ENCODE results near the gene PRSS33.

Gene PRSS33

DNA sequence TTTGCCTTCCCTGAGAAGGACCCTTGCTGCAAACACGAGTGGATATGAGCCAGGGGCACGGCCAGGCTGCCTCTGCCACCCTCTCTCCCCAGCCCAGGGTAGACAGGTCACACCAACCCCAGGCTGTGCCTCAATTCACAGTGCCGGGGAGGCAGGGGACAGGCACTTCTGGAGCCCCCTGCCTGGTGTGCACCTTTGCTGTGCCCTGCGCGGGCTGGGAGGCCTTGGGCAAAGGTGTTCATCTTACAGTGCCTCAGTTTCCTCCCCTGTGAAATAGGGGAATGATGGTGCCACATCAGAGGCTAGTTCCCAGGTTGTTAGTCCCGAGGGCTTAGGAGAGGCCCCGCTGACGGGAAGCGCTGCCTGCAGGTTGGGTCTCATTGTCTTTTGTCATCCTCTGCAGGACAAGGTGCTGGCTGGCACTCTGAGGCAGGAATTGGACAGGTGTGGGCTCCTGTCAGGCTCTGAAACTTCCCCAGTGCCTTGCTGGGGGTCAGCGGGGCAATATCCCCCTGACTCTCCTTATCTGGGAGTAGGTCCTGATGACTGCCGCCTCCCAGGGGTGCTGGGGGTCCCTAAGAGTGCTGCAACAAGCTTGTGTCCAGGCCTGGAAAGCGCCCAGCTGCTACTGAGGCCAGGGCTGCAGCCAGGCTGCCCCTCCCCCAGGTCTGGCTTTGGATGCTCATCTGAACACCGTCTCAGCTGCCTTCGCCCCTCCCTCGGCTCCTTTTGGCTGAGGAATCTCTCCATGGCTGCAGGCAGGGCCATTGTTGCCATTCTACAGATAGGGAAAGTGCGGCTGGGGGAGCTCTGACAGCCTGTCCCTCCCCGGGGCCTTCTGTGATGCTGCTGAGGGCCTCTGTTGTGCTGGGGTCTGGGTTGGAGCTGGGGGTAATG lies 32.8 kb upstream of the PRSS33 start:
- Histone ChIP-seq H2BK120ac (ENCODE audit: insufficient read depth, low read length, poor library complexity) (no peak overlapping the region), H2AFZ (ENCODE audit: insufficient read depth, low read length, poor library complexity) (no peak overlapping the region), H3K9ac (ENCODE audit: low read length) (no peak overlapping the region), H3K27me3 (ENCODE audit: insufficient read depth, low read length) (no peaks in the 10 kb centered on the region), H4K91ac (ENCODE audit: low read depth, low read length) (no peak overlapping the region), H3K4me2 (ENCODE audit: low read length) (no peak overlapping the region), H3K4ac (ENCODE audit: low read depth, low read length) (no peak overlapping the region), H3K36me3 (ENCODE audit: control insufficient read depth in 1 of 2, insufficient read depth in 2 of 2, low read length in 2 of 2) (no peaks in the 10 kb centered on the region), H3K79me2 (ENCODE audit: control insufficient read depth, insufficient read depth, low read length, poor library complexity) (no peaks in the 10 kb centered on the region), H4K8ac (ENCODE audit: low read depth, low read length) (no peak overlapping the region), H3K14ac (ENCODE audit: low read length) (no peak overlapping the region), H3K27ac (ENCODE audit: low read depth, low read length) (no peak overlapping the region), H3K23ac (ENCODE audit: low read length) (no peak overlapping the region), H2BK5ac (ENCODE audit: low read depth, low read length, poor library complexity) (no peak overlapping the region), H3K18ac (ENCODE audit: low read length) (no peak overlapping the region), H2AK5ac (ENCODE audit: low read length) (no peak overlapping the region), H3K79me1 (ENCODE audit: low read length) (no peaks in the 10 kb centered on the region), H3K4me3 (ENCODE audit: low read depth, low read length) (no peak overlapping the region), H2BK12ac (ENCODE audit: low read length) (no peak overlapping the region), H4K12ac (ENCODE audit: low read depth, low read length) (no peak overlapping the region), H3K9me3 (ENCODE audit: insufficient read depth, low read depth, low read length) (peaks cover 2% of the 10 kb centered on the region), H3K4me1 (ENCODE audit: control insufficient read depth in 1 of 2, insufficient read depth in 2 of 2, low read length in 2 of 2) (peaks cover 4 to 7% of the 10 kb centered on the region in 2 experiments)
- no peak for DNase-seq
- no CpG with 5 or more reads among the region's 17 CpGs for WGBS (ENCODE audit: extremely low coverage, insufficient coverage, insufficient read length)

DNA sequence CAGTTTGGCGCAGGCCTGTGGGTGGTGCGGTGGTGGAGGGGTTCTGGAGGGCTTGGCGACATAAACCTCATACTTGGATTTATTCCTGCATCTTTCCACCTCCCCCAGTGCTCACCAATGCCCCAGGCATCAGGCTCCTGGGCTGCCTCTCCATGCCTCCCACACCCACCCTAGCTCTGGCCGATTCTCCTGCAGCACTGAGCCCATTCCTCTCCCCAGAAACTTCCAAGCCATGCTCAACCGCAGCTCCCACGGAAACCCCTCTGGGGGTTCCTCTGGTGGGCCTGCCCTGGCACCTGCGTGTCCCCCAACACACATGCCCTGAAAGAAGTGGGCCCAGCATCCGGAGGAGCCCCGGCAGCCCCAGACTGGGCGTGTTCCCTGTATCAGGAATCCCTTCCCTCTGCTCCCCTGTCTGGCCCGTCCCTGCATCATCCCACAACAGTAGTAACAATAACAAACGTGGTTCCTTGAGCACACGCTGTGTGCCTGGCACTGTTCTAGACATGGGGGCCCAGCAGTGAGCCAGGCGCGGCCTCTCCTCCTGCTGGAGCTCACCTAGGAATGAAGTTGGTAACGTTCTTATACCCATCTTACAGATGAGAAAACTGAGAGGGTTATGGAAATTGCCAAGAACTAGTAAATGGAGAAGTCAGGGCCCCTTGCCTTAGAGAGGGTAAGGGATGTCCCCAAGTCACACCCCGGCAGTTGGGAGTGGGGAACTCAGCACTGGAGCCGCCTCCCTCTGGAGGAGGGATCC lies 32.0 kb upstream of the PRSS33 start:
- H3K79me1 ChIP-seq (ENCODE audit: low read length): no peaks in the 10 kb centered on the region
- no peak overlapping the region for H2AFZ ChIP-seq (ENCODE audit: insufficient read depth, low read length, poor library complexity)
- no peak overlapping the region for H4K91ac ChIP-seq (ENCODE audit: low read depth, low read length)
- no CpG with 5 or more reads among the region's 18 CpGs for WGBS (ENCODE audit: extremely low coverage, insufficient coverage, insufficient read length)
- H3K4ac ChIP-seq (ENCODE audit: low read depth, low read length): no peak overlapping the region
- no peak overlapping the region for H4K12ac ChIP-seq (ENCODE audit: low read depth, low read length)
- H3K27ac ChIP-seq (ENCODE audit: low read depth, low read length): no peak overlapping the region
- no peak overlapping the region for H2AK5ac ChIP-seq (ENCODE audit: low read length)
- H3K4me3 ChIP-seq (ENCODE audit: low read depth, low read length): no peak overlapping the region
- H3K4me1 ChIP-seq (ENCODE audit: control insufficient read depth in 1 of 2, insufficient read depth in 2 of 2, low read length in 2 of 2): peaks cover 4 to 7% of the 10 kb centered on the region in 2 experiments
- H4K8ac ChIP-seq (ENCODE audit: low read depth, low read length): no peak overlapping the region
- no peak overlapping the region for H3K14ac ChIP-seq (ENCODE audit: low read length)
- H3K23ac ChIP-seq (ENCODE audit: low read length): no peak overlapping the region
- H3K27me3 ChIP-seq (ENCODE audit: insufficient read depth, low read length): no peaks in the 10 kb centered on the region
- no peak overlapping the region for H3K9ac ChIP-seq (ENCODE audit: low read length)
- no peaks in the 10 kb centered on the region for H3K36me3 ChIP-seq (ENCODE audit: control insufficient read depth in 1 of 2, insufficient read depth in 2 of 2, low read length in 2 of 2)
- no peak overlapping the region for H3K4me2 ChIP-seq (ENCODE audit: low read length)
- no peak overlapping the region for H3K18ac ChIP-seq (ENCODE audit: low read length)
- H3K79me2 ChIP-seq (ENCODE audit: control insufficient read depth, insufficient read depth, low read length, poor library complexity): no peaks in the 10 kb centered on the region
- DNase-seq: no peak
- no peak overlapping the region for H2BK12ac ChIP-seq (ENCODE audit: low read length)
- H2BK5ac ChIP-seq (ENCODE audit: low read depth, low read length, poor library complexity): no peak overlapping the region
- no peak overlapping the region for H2BK120ac ChIP-seq (ENCODE audit: insufficient read depth, low read length, poor library complexity)
- peaks cover 2% of the 10 kb centered on the region for H3K9me3 ChIP-seq (ENCODE audit: insufficient read depth, low read depth, low read length)

DNA sequence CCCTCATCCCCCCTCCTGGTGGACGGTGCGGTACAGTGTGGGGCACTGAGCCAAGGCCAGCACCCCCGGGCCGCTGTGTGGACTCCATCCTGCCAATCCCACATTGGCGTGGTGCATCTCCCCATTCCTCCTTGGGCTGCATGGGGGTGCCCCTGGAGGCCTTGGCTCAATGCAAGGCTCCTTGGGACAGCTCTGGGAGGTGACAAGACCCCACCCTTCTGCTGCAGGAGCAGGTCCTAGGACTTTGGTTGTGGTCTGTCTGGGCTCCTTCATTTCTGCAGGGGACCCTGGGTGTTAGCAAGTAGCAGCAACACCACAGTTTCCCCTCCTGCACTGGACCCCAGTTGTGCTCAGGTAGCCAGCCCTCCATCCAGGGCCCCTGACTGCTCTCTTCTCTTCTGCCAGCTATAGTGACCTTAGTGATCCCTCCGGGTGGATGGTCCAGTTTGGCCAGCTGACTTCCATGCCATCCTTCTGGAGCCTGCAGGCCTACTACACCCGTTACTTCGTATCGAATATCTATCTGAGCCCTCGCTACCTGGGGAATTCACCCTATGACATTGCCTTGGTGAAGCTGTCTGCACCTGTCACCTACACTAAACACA lies 31.0 kb upstream of the PRSS33 start:
- peak in 1 of 2 donors; percentile 41 for DNase-seq
- peaks cover 2% of the 10 kb centered on the region for H3K9me3 ChIP-seq (ENCODE audit: insufficient read depth, low read depth, low read length)
- H4K8ac ChIP-seq (ENCODE audit: low read depth, low read length): no peak overlapping the region
- no peaks in the 10 kb centered on the region for H3K79me1 ChIP-seq (ENCODE audit: low read length)
- no peaks in the 10 kb centered on the region for H3K79me2 ChIP-seq (ENCODE audit: control insufficient read depth, insufficient read depth, low read length, poor library complexity)
- no peak overlapping the region for H4K91ac ChIP-seq (ENCODE audit: low read depth, low read length)
- H4K12ac ChIP-seq (ENCODE audit: low read depth, low read length): no peak overlapping the region
- H3K4ac ChIP-seq (ENCODE audit: low read depth, low read length): no peak overlapping the region
- H3K4me3 ChIP-seq (ENCODE audit: low read depth, low read length): no peak overlapping the region
- H3K18ac ChIP-seq (ENCODE audit: low read length): no peak overlapping the region
- H3K27ac ChIP-seq (ENCODE audit: low read depth, low read length): no peak overlapping the region
- peaks cover 4 to 7% of the 10 kb centered on the region in 2 experiments for H3K4me1 ChIP-seq (ENCODE audit: control insufficient read depth in 1 of 2, insufficient read depth in 2 of 2, low read length in 2 of 2)
- no peaks in the 10 kb centered on the region for H3K36me3 ChIP-seq (ENCODE audit: control insufficient read depth in 1 of 2, insufficient read depth in 2 of 2, low read length in 2 of 2)
- no peak overlapping the region for H3K23ac ChIP-seq (ENCODE audit: low read length)
- WGBS (ENCODE audit: extremely low coverage, insufficient coverage, insufficient read length): no CpG with 5 or more reads among the region's 10 CpGs
- no peak overlapping the region for H3K14ac ChIP-seq (ENCODE audit: low read length)
- H2BK120ac ChIP-seq (ENCODE audit: insufficient read depth, low read length, poor library complexity): no peak overlapping the region
- H2BK12ac ChIP-seq (ENCODE audit: low read length): no peak overlapping the region
- H2AK5ac ChIP-seq (ENCODE audit: low read length): no peak overlapping the region
- H2AFZ ChIP-seq (ENCODE audit: insufficient read depth, low read length, poor library complexity): no peak overlapping the region
- H3K27me3 ChIP-seq (ENCODE audit: insufficient read depth, low read length): no peaks in the 10 kb centered on the region
- H3K4me2 ChIP-seq (ENCODE audit: low read length): no peak overlapping the region
- no peak overlapping the region for H3K9ac ChIP-seq (ENCODE audit: low read length)
- H2BK5ac ChIP-seq (ENCODE audit: low read depth, low read length, poor library complexity): no peak overlapping the region

DNA sequence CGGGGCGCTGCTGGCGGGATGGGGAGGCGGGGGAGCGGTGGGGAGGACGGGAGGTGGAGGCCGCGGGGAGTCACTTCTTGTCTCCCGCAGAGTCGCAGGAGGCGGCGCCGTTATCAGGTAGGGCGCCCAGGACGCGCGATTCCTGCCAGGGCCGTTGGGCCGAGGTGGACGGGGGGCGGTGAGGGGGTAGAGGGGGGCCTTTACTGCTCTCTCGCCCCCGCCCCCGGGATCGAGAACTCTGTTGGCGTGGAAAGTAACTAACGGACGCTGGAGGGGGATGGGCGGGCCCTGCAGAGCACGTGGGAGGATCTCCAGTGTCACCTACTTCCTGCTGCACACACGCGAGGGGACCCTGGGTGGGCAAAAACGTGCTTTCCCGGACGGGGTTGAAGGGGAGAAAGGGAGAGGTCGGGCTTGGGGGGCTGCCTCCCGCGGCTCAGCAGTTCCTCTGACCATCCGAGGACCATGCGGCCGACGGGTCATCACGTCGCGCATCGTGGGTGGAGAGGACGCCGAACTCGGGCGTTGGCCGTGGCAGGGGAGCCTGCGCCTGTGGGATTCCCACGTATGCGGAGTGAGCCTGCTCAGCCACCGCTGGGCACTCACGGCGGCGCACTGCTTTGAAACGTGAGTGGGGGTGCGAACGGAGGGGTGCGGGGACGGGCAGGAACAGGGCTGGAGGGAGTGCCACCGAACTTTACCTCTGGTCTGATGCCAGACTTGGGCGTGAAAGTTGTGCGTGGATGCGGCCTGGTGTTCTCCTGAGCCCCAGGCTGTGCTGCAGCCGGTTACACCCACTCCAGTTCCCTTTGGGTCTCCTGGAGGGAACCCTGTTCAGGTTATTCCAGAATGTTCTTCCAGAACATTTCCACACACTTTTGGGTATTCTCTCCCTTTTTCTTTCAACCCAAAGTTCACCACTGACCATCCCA lies 30.2 kb upstream of the PRSS33 start:
- no peak overlapping the region for H4K8ac ChIP-seq (ENCODE audit: low read depth, low read length)
- H3K79me1 ChIP-seq (ENCODE audit: low read length): no peaks in the 10 kb centered on the region
- no peak overlapping the region for H3K9ac ChIP-seq (ENCODE audit: low read length)
- no peak for DNase-seq
- no peak overlapping the region for H4K91ac ChIP-seq (ENCODE audit: low read depth, low read length)
- H3K18ac ChIP-seq (ENCODE audit: low read length): no peak overlapping the region
- no peak overlapping the region for H3K14ac ChIP-seq (ENCODE audit: low read length)
- no peak overlapping the region for H2AFZ ChIP-seq (ENCODE audit: insufficient read depth, low read length, poor library complexity)
- H2BK5ac ChIP-seq (ENCODE audit: low read depth, low read length, poor library complexity): no peak overlapping the region
- H3K27ac ChIP-seq (ENCODE audit: low read depth, low read length): no peak overlapping the region
- H3K4ac ChIP-seq (ENCODE audit: low read depth, low read length): no peak overlapping the region
- no peak overlapping the region for H2BK12ac ChIP-seq (ENCODE audit: low read length)
- H4K12ac ChIP-seq (ENCODE audit: low read depth, low read length): no peak overlapping the region
- no peaks in the 10 kb centered on the region for H3K36me3 ChIP-seq (ENCODE audit: control insufficient read depth in 1 of 2, insufficient read depth in 2 of 2, low read length in 2 of 2)
- no peak overlapping the region for H3K4me2 ChIP-seq (ENCODE audit: low read length)
- no peaks in the 10 kb centered on the region for H3K79me2 ChIP-seq (ENCODE audit: control insufficient read depth, insufficient read depth, low read length, poor library complexity)
- H3K27me3 ChIP-seq (ENCODE audit: insufficient read depth, low read length): no peaks in the 10 kb centered on the region
- no peak overlapping the region for H3K4me3 ChIP-seq (ENCODE audit: low read depth, low read length)
- no peak overlapping the region for H2BK120ac ChIP-seq (ENCODE audit: insufficient read depth, low read length, poor library complexity)
- H2AK5ac ChIP-seq (ENCODE audit: low read length): no peak overlapping the region
- H3K23ac ChIP-seq (ENCODE audit: low read length): no peak overlapping the region
- no CpG with 5 or more reads among the region's 68 CpGs for WGBS (ENCODE audit: extremely low coverage, insufficient coverage, insufficient read length)
- peaks cover 2% of the 10 kb centered on the region for H3K9me3 ChIP-seq (ENCODE audit: insufficient read depth, low read depth, low read length)
- peaks cover 4 to 7% of the 10 kb centered on the region in 2 experiments for H3K4me1 ChIP-seq (ENCODE audit: control insufficient read depth in 1 of 2, insufficient read depth in 2 of 2, low read length in 2 of 2)
